ENCODE results near the gene SAMD3.
"Not testable (repeated sequence)": the region's sequence is repeated elsewhere in the genome, so short reads cannot be mapped to it uniquely, and the experiment has no call there.

Gene SAMD3

DNA sequence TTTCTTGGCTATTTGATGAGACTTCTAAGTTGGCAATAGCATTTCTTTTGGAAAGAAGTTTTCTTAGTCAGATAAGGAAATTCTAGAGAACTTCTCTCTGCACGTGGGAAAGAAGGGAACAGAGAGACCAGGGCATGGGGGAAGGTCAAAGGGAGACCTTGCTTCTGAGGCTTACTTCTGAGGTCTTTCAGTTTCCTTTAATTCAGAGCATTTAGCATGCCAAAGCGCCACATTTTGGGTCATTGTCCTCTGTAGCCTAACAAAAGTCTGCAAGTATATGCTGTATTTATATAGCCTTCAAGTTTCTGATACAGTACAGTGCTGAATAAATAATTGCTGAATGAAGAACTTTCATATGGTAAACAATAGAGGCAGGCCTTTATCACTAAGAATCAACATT lies 95.6 kb downstream of the SAMD3 start:
- DNase-seq (ENCODE audit: low spot score in 2 of 2) = peak; percentile 54 to 57
- in situ Hi-C loops (cut with MboI; ENCODE audit: low sequenced_read_pairs) = no loop called here
- Histone ChIP-seq H3K4me1 (peaks cover 19% of the 10 kb centered on the region), H3K4me3 (no peak overlapping the region), H3K36me3 (replicated peaks) (no peaks in the 10 kb centered on the region), H3K27me3 (ENCODE audit: low read depth) (no peaks in the 10 kb centered on the region), H3K9me3 (no peaks in the 10 kb centered on the region)

GRCh38 chr6:130122243-130122642 lies 100.5 kb downstream of the SAMD3 start:
- H3K9me3 ChIP-seq = no peaks in the 10 kb centered on the region

DNA sequence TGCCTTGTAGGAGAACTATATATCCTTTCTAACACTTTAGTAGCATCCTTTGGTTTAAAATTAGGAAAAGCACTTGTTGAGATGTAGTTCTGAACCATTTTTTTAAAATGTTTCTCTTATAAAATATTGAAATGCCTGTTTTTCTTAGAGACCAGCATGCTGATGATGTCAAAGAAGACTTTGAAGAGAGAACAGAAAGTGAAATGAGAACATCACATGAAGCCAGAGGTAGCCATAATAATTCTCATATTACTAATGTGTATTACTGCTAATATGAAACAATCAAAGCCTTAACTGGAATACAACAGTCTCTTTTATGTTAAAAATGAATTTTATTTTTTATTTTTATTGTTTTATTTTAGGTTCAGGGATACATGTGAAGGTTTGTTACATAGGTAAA lies 102.0 kb downstream of the SAMD3 start:
- no peaks in the 10 kb centered on the region for H3K4me1 ChIP-seq
- DNase-seq (ENCODE audit: low spot score in 2 of 2) = no peak
- no peak overlapping the region for H3K4me3 ChIP-seq
- no peaks in the 10 kb centered on the region for H3K9me3 ChIP-seq
- H3K36me3 ChIP-seq (replicated peaks) = no peaks in the 10 kb centered on the region
- in situ Hi-C loops (cut with MboI; ENCODE audit: low sequenced_read_pairs) = no loop called here
- no peaks in the 10 kb centered on the region for H3K27me3 ChIP-seq (ENCODE audit: low read depth)

More at GRCh38 chr6:130122243-130122642, 100.5 kb downstream of the SAMD3 start:
- in situ Hi-C loops (cut with MboI; ENCODE audit: low sequenced_read_pairs) = no loop called here
- Histone ChIP-seq H3K4me1 (peaks cover 4% of the 10 kb centered on the region), H3K4me3 (no peak overlapping the region), H3K36me3 (replicated peaks) (no peaks in the 10 kb centered on the region), H3K27me3 (ENCODE audit: low read depth) (no peaks in the 10 kb centered on the region)
- no peak for DNase-seq (ENCODE audit: low spot score in 2 of 2)

DNA sequence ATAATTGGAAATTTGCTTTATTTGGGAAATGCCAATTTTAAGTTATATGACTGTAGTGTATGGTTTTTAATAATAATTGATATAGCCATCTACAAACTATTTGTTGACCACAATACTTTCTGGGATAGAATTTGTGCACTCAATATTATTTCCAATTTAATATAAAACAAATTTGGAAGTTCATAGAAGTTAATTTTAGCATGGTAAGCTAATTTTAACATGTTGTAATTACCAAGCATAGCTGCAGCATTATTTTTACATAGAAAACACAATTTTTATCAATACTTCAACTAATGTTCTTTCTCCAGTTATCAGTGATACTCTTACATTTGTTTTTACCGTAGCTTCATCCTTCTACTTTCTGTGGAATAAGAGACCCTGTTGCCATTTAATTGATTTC lies 103.5 kb downstream of the SAMD3 start:
- DNase-seq (ENCODE audit: low spot score in 2 of 2) = no peak
- Histone ChIP-seq H3K36me3 (replicated peaks) (no peaks in the 10 kb centered on the region), H3K4me1 (no peaks in the 10 kb centered on the region), H3K27me3 (ENCODE audit: low read depth) (no peaks in the 10 kb centered on the region), H3K9me3 (no peaks in the 10 kb centered on the region), H3K4me3 (no peak overlapping the region)
- in situ Hi-C loops (cut with MboI; ENCODE audit: low sequenced_read_pairs) = no loop called here

GRCh38 chr6:130118236-130118635 lies 104.5 kb downstream of the SAMD3 start:
- Histone ChIP-seq H3K4me3 (no peak overlapping the region), H3K4me1 (no peaks in the 10 kb centered on the region)

DNA sequence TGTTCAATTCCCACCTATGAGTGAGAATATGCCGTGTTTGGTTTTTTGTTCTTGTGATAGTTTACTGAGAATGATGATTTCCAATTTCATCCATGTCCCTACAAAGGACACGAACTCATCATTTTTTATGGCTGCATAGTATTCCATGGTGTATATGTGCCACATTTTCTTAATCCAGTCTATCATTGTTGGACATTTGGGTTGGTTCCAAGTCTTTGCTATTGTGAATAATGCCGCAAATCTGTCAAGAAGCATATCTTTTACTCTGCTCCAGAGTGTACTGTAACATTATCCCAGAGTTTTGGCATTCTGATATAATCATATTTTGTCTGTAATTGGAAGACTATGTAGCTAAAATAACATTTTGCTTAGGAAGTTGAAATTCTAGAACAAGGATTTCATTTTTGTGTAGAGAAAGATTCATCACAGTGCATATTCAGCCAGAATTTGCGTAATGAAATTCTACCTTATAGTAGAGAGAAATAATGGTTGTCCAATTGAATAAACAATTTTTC lies 105.5 kb downstream of the SAMD3 start:
- H3K4me1 ChIP-seq; H3K36me3 ChIP-seq (replicated peaks); DNase-seq (ENCODE audit: low spot score in 2 of 2); H3K9me3 ChIP-seq; H3K4me3 ChIP-seq; H3K27me3 ChIP-seq (ENCODE audit: low read depth); in situ Hi-C loops (cut with MboI; ENCODE audit: low sequenced_read_pairs): not testable (repeated sequence)

More at GRCh38 chr6:130118236-130118635, 104.5 kb downstream of the SAMD3 start:
- Histone ChIP-seq H3K27me3 (ENCODE audit: low read depth) (no peaks in the 10 kb centered on the region), H3K9me3 (no peaks in the 10 kb centered on the region), H3K36me3 (replicated peaks) (no peaks in the 10 kb centered on the region)
- in situ Hi-C loops (cut with MboI; ENCODE audit: low sequenced_read_pairs) = no loop called here
- DNase-seq (ENCODE audit: low spot score in 2 of 2) = no peak

DNA sequence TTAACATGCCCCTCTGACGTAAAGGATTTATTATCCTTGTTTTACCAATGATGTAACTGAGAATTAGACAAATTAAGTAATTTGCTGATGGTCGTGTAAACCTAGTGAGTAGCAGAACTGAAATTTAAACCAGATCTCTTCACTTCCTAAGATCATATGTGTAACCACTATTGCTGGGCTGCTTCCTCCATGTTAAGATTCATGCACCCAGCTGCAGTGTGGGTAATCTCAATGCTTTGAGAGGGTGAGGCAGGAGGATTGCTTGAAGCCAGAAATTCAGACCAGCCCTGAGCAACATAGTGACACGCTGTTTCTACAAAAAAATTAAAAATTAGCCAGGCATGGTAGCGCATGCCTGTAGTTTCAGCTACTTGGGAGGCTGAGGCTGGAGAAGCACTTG lies 106.5 kb downstream of the SAMD3 start:
- no peaks in the 10 kb centered on the region for H3K27me3 ChIP-seq (ENCODE audit: low read depth)
- H3K4me1 ChIP-seq = no peaks in the 10 kb centered on the region
- no peak for DNase-seq (ENCODE audit: low spot score in 2 of 2)
- no peak overlapping the region for H3K4me3 ChIP-seq
- H3K36me3 ChIP-seq (replicated peaks) = no peaks in the 10 kb centered on the region
- in situ Hi-C loops (cut with MboI; ENCODE audit: low sequenced_read_pairs) = no loop called here
- no peaks in the 10 kb centered on the region for H3K9me3 ChIP-seq

DNA sequence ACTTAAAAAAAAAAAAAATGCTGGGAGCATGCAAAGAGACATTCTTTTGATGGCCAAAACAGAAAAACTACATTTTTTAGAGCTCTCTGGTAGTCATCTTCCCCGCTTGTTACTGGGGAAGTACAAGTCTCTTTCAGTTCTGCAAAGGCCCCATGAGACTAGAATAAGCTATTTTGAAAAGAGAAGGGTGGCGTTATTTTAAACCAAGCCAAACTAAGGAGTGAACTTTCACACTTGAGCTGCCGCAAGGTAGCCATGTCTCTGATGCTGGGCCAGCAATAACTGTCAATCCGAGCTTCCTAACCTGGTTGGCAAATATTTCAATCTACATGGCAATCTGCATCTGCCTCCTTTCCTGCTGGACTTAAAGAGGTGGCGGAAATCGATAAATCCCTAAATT lies 107.7 kb downstream of the SAMD3 start:
- Histone ChIP-seq H3K9me3 (no peaks in the 10 kb centered on the region), H3K36me3 (replicated peaks) (no peaks in the 10 kb centered on the region), H3K4me3 (no peak overlapping the region), H3K27me3 (ENCODE audit: low read depth) (no peaks in the 10 kb centered on the region), H3K4me1 (no peaks in the 10 kb centered on the region)
- in situ Hi-C loops (cut with MboI; ENCODE audit: low sequenced_read_pairs) = no loop called here
- no peak for DNase-seq (ENCODE audit: low spot score in 2 of 2)

- no peaks in the 10 kb centered on the region for H3K27me3 ChIP-seq (ENCODE audit: low read depth)
- H3K36me3 ChIP-seq (replicated peaks) = no peaks in the 10 kb centered on the region
- no peaks in the 10 kb centered on the region for H3K9me3 ChIP-seq
- in situ Hi-C loops (cut with MboI; ENCODE audit: low sequenced_read_pairs) = no loop called here
- H3K4me3 ChIP-seq = no peak overlapping the region
- no peaks in the 10 kb centered on the region for H3K4me1 ChIP-seq
- DNase-seq (ENCODE audit: low spot score in 2 of 2) = no peak
These were observed 109.5 kb downstream of the SAMD3 start for GRCh38 chr6:130113201-130113710.

DNA sequence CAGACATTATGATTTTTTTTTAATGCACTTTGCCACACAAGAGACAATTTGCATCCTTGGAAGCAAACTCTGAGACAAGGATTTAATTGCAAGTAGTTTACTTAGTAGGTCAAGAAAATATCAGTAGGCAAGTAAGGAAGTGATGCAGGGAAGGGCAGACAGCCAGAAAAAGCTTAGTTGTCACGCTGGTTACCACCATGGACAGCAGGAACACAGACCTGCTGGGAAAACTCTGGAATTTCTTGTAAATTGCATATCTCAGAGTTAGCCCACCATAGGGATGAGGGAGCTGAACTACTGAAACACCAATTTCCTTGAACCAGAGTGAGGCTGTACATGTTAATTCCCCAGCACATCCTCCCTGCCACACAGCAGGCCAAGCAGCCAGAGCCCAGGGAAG lies 111.7 kb downstream of the SAMD3 start:
- no peaks in the 10 kb centered on the region for H3K4me1 ChIP-seq
- DNase-seq (ENCODE audit: low spot score in 2 of 2) = no peak
- no peaks in the 10 kb centered on the region for H3K27me3 ChIP-seq (ENCODE audit: low read depth)
- H3K36me3 ChIP-seq (replicated peaks) = no peaks in the 10 kb centered on the region
- no peak overlapping the region for H3K4me3 ChIP-seq
- in situ Hi-C loops (cut with MboI; ENCODE audit: low sequenced_read_pairs) = no loop called here
- H3K9me3 ChIP-seq = no peaks in the 10 kb centered on the region

GRCh38 chr6:130107710-130108109 lies 115.0 kb downstream of the SAMD3 start:
- Histone ChIP-seq H3K4me3 (no peak overlapping the region), H3K9me3 (no peaks in the 10 kb centered on the region), H3K4me1 (no peaks in the 10 kb centered on the region; the same call in 1 of the 2 replicates), H3K27me3 (ENCODE audit: low read depth) (no peaks in the 10 kb centered on the region), H3K36me3 (replicated peaks) (no peaks in the 10 kb centered on the region)
- DNase-seq (ENCODE audit: low spot score in 2 of 2) = no peak
- in situ Hi-C loops (cut with MboI; ENCODE audit: low sequenced_read_pairs) = no loop called here

- H3K4me1 ChIP-seq = no peaks in the 10 kb centered on the region; the same call in 1 of the 2 replicates
These were observed 116.6 kb downstream of the SAMD3 start for GRCh38 chr6:130105996-130106704.

DNA sequence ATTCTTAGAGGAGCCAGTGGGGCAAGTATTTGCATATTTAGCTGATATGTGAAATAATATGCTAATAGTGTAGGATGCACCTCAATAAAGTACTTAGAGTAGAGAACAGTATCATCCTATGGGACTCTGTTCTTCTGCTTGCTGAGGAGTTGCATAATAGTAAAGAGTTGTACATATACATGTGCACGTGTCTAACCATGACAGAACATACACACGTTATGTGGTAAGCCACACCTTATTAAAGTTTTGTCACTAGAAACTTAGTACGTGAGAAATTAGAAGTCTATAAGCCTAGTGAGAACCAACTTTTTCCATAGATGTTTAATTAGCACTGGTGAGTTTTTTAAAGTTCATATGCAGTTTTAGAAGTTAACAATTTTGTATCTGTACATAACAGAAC lies 123.6 kb downstream of the SAMD3 start:
- H3K36me3 ChIP-seq (replicated peaks) = no peaks in the 10 kb centered on the region; the same call in 1 of the 2 replicates
- no peak for DNase-seq (ENCODE audit: low spot score in 2 of 2)
- H3K4me3 ChIP-seq = no peak overlapping the region
- no peaks in the 10 kb centered on the region for H3K27me3 ChIP-seq (ENCODE audit: low read depth)
- peaks cover 6% of the 10 kb centered on the region for H3K4me1 ChIP-seq
- H3K9me3 ChIP-seq = no peaks in the 10 kb centered on the region
- in situ Hi-C loops (cut with MboI; ENCODE audit: low sequenced_read_pairs) = no loop called here

More at GRCh38 chr6:130105996-130106704, 116.6 kb downstream of the SAMD3 start:
- no peak for DNase-seq (ENCODE audit: low spot score in 2 of 2)
- Histone ChIP-seq H3K27me3 (ENCODE audit: low read depth) (no peaks in the 10 kb centered on the region), H3K4me3 (no peak overlapping the region), H3K9me3 (no peaks in the 10 kb centered on the region), H3K36me3 (replicated peaks) (no peaks in the 10 kb centered on the region)
- in situ Hi-C loops (cut with MboI; ENCODE audit: low sequenced_read_pairs) = no loop called here

GRCh38 chr6:130098317-130098716 lies 124.4 kb downstream of the SAMD3 start:
- in situ Hi-C loops (cut with MboI; ENCODE audit: low sequenced_read_pairs) = no loop called here

More at GRCh38 chr6:130098317-130098716, 124.4 kb downstream of the SAMD3 start:
- no peaks in the 10 kb centered on the region for H3K27me3 ChIP-seq (ENCODE audit: low read depth)
- H3K9me3 ChIP-seq = no peaks in the 10 kb centered on the region
- H3K4me1 ChIP-seq = peaks cover 6% of the 10 kb centered on the region
- DNase-seq (ENCODE audit: low spot score in 2 of 2) = peak; percentile 10 to 39
- H3K4me3 ChIP-seq = no peak overlapping the region
- H3K36me3 ChIP-seq (replicated peaks) = no peaks in the 10 kb centered on the region; the same call in 1 of the 2 replicates

Measured in HAP-1 (cell line).